Muscle of leg (tissue), 11 donors: ENCODE measurements around the gene COL26A1. TPM values are rescaled to one million over a fixed set of nuclear protein-coding genes. Genes with fewer than 3 reads are reported as not detected.
A peak's percentile ranks its signal among the peaks of the same experiment; 100 is the strongest.
"Not testable (repeated sequence)": the region's sequence is repeated elsewhere in the genome, so short reads cannot be mapped to it uniquely, and the experiment has no call there.

ENCODE experiments used
- DNase-seq: peaks from one replicate; pipeline ENCODE4 v3.0.0; 2013
- H3K27ac ChIP-seq: one replicate; pipeline ENCODE4 v1.5.1; 2013; ENCODE audit warnings: mild to moderate bottlenecking, low read length, control low read depth
- H3K27me3 ChIP-seq: one replicate; pipeline ENCODE4 v1.6.1; 2013; ENCODE audit warnings: low read length; ENCODE audit not compliant: control insufficient read depth, insufficient read depth
- H3K36me3 ChIP-seq: one replicate; pipeline ENCODE4 v1.6.1; 2013; ENCODE audit warnings: low read length; ENCODE audit not compliant: control insufficient read depth, insufficient read depth
- H3K4me1 ChIP-seq: one replicate; pipeline ENCODE4 v1.6.1; 2013; ENCODE audit warnings: low read length; ENCODE audit not compliant: control insufficient read depth, insufficient read depth
- H3K4me3 ChIP-seq: one replicate; pipeline ENCODE4 v1.5.1; 2013; ENCODE audit warnings: low read length, control low read depth
- H3K9me3 ChIP-seq: replicated peaks from 2 replicates; pipeline ENCODE4 v1.6.1; 2013; ENCODE audit warnings: low read depth, low read length; ENCODE audit not compliant: control insufficient read depth
- WGBS: methylation state at CpG from one replicate; pipeline ENCODE4 v1.1.5; 2013; ENCODE audit warnings: missing lambda C conversion rate; ENCODE audit not compliant: insufficient coverage; 5-methylcytosine and 5-hydroxymethylcytosine counted together
- polyA plus RNA-seq, 8 donors: library from polyadenylated mRNA; unstranded; fragments of 120-200 nt; gene quantifications; one replicate each; pipeline versions ENCODE4 v1.2.1 to v1.2.3, GENCODE V29; 2013; ENCODE audit warnings: inconsistent platforms in 1 of 8, low replicate concordance in 1 of 8; ENCODE audit not compliant: insufficient read length in 8 of 8, insufficient read depth in 1 of 8
- total RNA-seq: library from RNA; stranded (reverse); fragments of 120-200 nt; gene quantifications from one replicate; pipeline ENCODE4 v1.2.4, GENCODE V29; 2013

The COL26A1 gene
- total and polyA plus RNA-seq, 9 donors, result 0.84 to 5.3 (median 3.4) TPM

- no peak overlapping the region for H3K4me3 ChIP-seq
- H3K9me3 ChIP-seq, result no peaks in the 10 kb centered on the region
- 68% methylated on average over 6 of the region's 7 CpGs for WGBS
- no peak overlapping the region for H3K27ac ChIP-seq
- DNase-seq, result no peak
- no peaks in the 10 kb centered on the region for H3K4me1 ChIP-seq
- no peaks in the 10 kb centered on the region for H3K27me3 ChIP-seq
- no peaks in the 10 kb centered on the region for H3K36me3 ChIP-seq
These were observed 19.8 kb upstream of the COL26A1 start for GRCh38 chr7:101342892-101343291.

GRCh38 chr7:101347477-101347876 is 15.2 kb upstream of the COL26A1 start:
- WGBS, result 89% methylated on average over 14 of the region's 15 CpGs
- Histone ChIP-seq H3K4me1 (no peaks in the 10 kb centered on the region), H3K36me3 (no peaks in the 10 kb centered on the region), H3K27ac (no peak overlapping the region), H3K27me3 (no peaks in the 10 kb centered on the region), H3K9me3 (no peaks in the 10 kb centered on the region), H3K4me3 (no peak overlapping the region)
- DNase-seq, result no peak

- H3K36me3 ChIP-seq, H3K27me3 ChIP-seq, H3K9me3 ChIP-seq, H3K27ac ChIP-seq, H3K4me3 ChIP-seq, H3K4me1 ChIP-seq, DNase-seq: not testable (repeated sequence)
- 83% methylated on average over 7 of the region's 32 CpGs for WGBS
These were observed 14.1 kb upstream of the COL26A1 start for GRCh38 chr7:101348456-101349067.

GRCh38 chr7:101349300-101349699 is 13.4 kb upstream of the COL26A1 start:
- not testable (repeated sequence) for H3K27me3 ChIP-seq, H3K27ac ChIP-seq, DNase-seq, H3K9me3 ChIP-seq, H3K4me1 ChIP-seq, H3K4me3 ChIP-seq, H3K36me3 ChIP-seq
- whole genome bisulfite sequencing, result 73% methylated on average over 8 of the region's 12 CpGs

- Histone ChIP-seq H3K4me1 (no peaks in the 10 kb centered on the region), H3K36me3 (no peaks in the 10 kb centered on the region), H3K27me3 (no peaks in the 10 kb centered on the region), H3K27ac (no peak overlapping the region), H3K4me3 (no peak overlapping the region), H3K9me3 (no peaks in the 10 kb centered on the region)
- WGBS, result no CpG with 5 or more reads among the region's 2 CpGs
- DNase-seq, result no peak
These were observed 9.8 kb upstream of the COL26A1 start for GRCh38 chr7:101352920-101353308.

- DNase-seq, result no peak
- Histone ChIP-seq H3K4me1 (peaks cover 2% of the 10 kb centered on the region), H3K27ac (no peak overlapping the region), H3K36me3 (no peaks in the 10 kb centered on the region), H3K9me3 (no peaks in the 10 kb centered on the region), H3K27me3 (peaks cover 6% of the 10 kb centered on the region), H3K4me3 (no peak overlapping the region)
- no CpG with 5 or more reads among the region's 7 CpGs for WGBS
These were observed 5.2 kb upstream of the COL26A1 start for GRCh38 chr7:101357433-101357832.

GRCh38 chr7:101363196-101363733 is 590 bp downstream of the COL26A1 start:
- under 1% methylated on average over 28 of the region's 46 CpGs for WGBS
- Histone ChIP-seq H3K36me3 (no peaks in the 10 kb centered on the region), H3K4me3 (peak overlapping the region; percentile 62), H3K9me3 (no peaks in the 10 kb centered on the region), H3K4me1 (peaks cover 5% of the 10 kb centered on the region), H3K27ac (no peak overlapping the region), H3K27me3 (peaks cover 25% of the 10 kb centered on the region)
- no peak for DNase-seq

- no peak overlapping the region for H3K27ac ChIP-seq
- H3K4me3 ChIP-seq, result peak overlapping the region; percentile 62
- H3K9me3 ChIP-seq, result no peaks in the 10 kb centered on the region
- peak; percentile 80 for DNase-seq
- H3K27me3 ChIP-seq, result peaks cover 25% of the 10 kb centered on the region
- H3K4me1 ChIP-seq, result peaks cover 5% of the 10 kb centered on the region
- H3K36me3 ChIP-seq, result no peaks in the 10 kb centered on the region
- under 1% methylated on average over 43 of the region's 52 CpGs for WGBS
These were observed 1.2 kb downstream of the COL26A1 start for GRCh38 chr7:101363734-101364374.

GRCh38 chr7:101365956-101366355 is 3.3 kb downstream of the COL26A1 start:
- WGBS, result 100% methylated on average over 2 of the region's 2 CpGs
- H3K27me3 ChIP-seq, result peaks cover 25% of the 10 kb centered on the region
- DNase-seq, result no peak

GRCh38 chr7:101367676-101368075 is 5.0 kb downstream of the COL26A1 start:
- Histone ChIP-seq H3K4me3 (no peak overlapping the region), H3K36me3 (no peaks in the 10 kb centered on the region), H3K4me1 (peaks cover 1% of the 10 kb centered on the region), H3K27me3 (peaks cover 18% of the 10 kb centered on the region), H3K27ac (no peak overlapping the region), H3K9me3 (no peaks in the 10 kb centered on the region)
- no peak for DNase-seq
- no CpG with 5 or more reads among the region's 1 CpG for WGBS

More at GRCh38 chr7:101365956-101366355, 3.3 kb downstream of the COL26A1 start:
- H3K9me3 ChIP-seq, result no peaks in the 10 kb centered on the region
- H3K4me3 ChIP-seq, result no peak overlapping the region
- peaks cover 5% of the 10 kb centered on the region for H3K4me1 ChIP-seq
- H3K36me3 ChIP-seq, result no peaks in the 10 kb centered on the region
- no peak overlapping the region for H3K27ac ChIP-seq
